ENCODE measurements around the gene PCAT7. TPM values are rescaled to one million over a fixed set of nuclear protein-coding genes. Genes with fewer than 3 reads are reported as not detected.

Gene PCAT7
- total and polyA plus RNA-seq, 9 of the 15 experiments (the other 6 are each of a cell fraction or from before 2014, with no cell fraction given) = 0.09 to 0.13 TPM; not detected in 7

DNA sequence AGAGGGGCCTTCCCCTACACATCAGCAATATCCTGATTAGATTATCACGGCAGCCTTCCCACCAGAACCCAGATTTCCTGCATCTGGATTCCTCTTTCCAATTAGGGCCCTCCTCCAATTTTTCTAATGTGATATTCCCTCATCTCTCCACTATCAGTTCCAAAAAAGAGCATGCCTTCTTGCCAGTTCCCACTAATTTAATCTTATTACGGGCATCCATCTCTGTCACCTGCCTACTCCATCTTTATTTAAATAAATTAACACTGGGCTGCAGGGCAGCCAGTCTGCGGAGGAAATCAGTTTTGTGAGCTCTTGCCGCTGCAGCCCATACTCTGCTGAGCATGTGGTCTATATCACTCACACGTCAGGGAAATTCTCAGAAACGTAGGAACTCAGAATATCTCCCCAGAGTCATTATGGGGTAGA is 55.3 kb downstream of the PCAT7 start:
- no peak overlapping the region for H3K4me3 ChIP-seq
- TF ChIP-seq SIRT6 (IDR thresholded peaks at IDR 0.05; ENCODE audit: low read depth, low read length) (no peak), ZNF311 (CRISPR knock-in tag; IDR thresholded peaks at IDR 0.05) (no peak), SUPT5H (IDR thresholded peaks at IDR 0.05) (no peak), PHTF2 (CRISPR knock-in tag; IDR thresholded peaks at IDR 0.05) (no peak), TGIF2 (CRISPR knock-in tag; IDR thresholded peaks at IDR 0.05) (no peak)
- TF ChIP-seq, protein P1, sequence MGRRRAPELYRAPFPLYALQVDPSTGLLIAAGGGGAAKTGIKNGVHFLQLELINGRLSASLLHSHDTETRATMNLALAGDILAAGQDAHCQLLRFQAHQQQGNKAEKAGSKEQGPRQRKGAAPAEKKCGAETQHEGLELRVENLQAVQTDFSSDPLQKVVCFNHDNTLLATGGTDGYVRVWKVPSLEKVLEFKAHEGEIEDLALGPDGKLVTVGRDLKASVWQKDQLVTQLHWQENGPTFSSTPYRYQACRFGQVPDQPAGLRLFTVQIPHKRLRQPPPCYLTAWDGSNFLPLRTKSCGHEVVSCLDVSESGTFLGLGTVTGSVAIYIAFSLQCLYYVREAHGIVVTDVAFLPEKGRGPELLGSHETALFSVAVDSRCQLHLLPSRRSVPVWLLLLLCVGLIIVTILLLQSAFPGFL (CRISPR knock-in tag; IDR thresholded peaks at IDR 0.05) = no peak
- TF ChIP-seq, protein P2, sequence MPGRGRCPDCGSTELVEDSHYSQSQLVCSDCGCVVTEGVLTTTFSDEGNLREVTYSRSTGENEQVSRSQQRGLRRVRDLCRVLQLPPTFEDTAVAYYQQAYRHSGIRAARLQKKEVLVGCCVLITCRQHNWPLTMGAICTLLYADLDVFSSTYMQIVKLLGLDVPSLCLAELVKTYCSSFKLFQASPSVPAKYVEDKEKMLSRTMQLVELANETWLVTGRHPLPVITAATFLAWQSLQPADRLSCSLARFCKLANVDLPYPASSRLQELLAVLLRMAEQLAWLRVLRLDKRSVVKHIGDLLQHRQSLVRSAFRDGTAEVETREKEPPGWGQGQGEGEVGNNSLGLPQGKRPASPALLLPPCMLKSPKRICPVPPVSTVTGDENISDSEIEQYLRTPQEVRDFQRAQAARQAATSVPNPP (IDR thresholded peaks at IDR 0.05; ENCODE audit: borderline replicate concordance, insufficient read depth, insufficient read length) = no peak
- TF ChIP-seq, protein P3, sequence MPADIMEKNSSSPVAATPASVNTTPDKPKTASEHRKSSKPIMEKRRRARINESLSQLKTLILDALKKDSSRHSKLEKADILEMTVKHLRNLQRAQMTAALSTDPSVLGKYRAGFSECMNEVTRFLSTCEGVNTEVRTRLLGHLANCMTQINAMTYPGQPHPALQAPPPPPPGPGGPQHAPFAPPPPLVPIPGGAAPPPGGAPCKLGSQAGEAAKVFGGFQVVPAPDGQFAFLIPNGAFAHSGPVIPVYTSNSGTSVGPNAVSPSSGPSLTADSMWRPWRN (IDR thresholded peaks at IDR 0.05; ENCODE audit: low read depth) = no peak
- no peak overlapping the region for H3K4me2 ChIP-seq (ENCODE audit: insufficient read depth, low read length)
- DNase-seq (ENCODE audit: extremely low read depth in 1 of 4, low spot score in 3 of 4) (no peak), FAIRE-seq (no peak), ATAC-seq (no peak)
- 0 out of 5 replicates have a peak, but pooled peaks cover 0 to 3% of the 10 kb centered on the region in 2 experiments for H3K4me1 ChIP-seq (replicated peaks in 1 of 2; ENCODE audit: control insufficient read depth in 2 of 2, insufficient read depth in 2 of 2, low read length in 2 of 2)
- no peak overlapping the region for H3K9ac ChIP-seq (ENCODE audit: insufficient read depth in 1 of 2, low read depth in 2 of 2, low read length in 2 of 2)
- 7% methylated on average over 6 of the region's 6 CpGs for WGBS (ENCODE audit: insufficient coverage, low coverage, missing lambda C conversion rate)
- peaks cover 25 to 70% of the 10 kb centered on the region in 2 experiments for H3K27me3 ChIP-seq (ENCODE audit: control insufficient read depth in 2 of 2, insufficient read depth in 2 of 2, low read length in 2 of 2)
- H3K9me3 ChIP-seq (replicated peaks; ENCODE audit: control insufficient read depth, insufficient read depth, low read depth, low read length) = no peaks in the 10 kb centered on the region
- ChIA-PET CTCF (ENCODE audit: low intra/inter-chr PET ratio) (no interaction called here), POLR2A (interaction anchor here (0.7 kb wide), 1 partner anchor 569 kb away, joined by 4 read pairs; no protein-coding TSS in a partner anchor)
- no peaks in the 10 kb centered on the region for H4K20me1 ChIP-seq (replicated peaks; ENCODE audit: control insufficient read depth, insufficient read depth, low read length)
- no peaks in the 10 kb centered on the region for H3K9me1 ChIP-seq (ENCODE audit: control insufficient read depth, insufficient read depth, low read length)
- in situ Hi-C loops (cut with MboI) = no loop called here
- no peak overlapping the region for H3K27ac ChIP-seq (ENCODE audit: extremely low read depth, low read depth, low read length)
- H3K36me3 ChIP-seq (ENCODE audit: control insufficient read depth, insufficient read depth, low read length) = no peaks in the 10 kb centered on the region
- no peak overlapping the region for H2AFZ ChIP-seq (ENCODE audit: low read depth, low read length)
- BruUV-seq (replicated peaks) = no TSS peak
- H3K79me2 ChIP-seq (ENCODE audit: control insufficient read depth, insufficient read depth, low read length) = no peaks in the 10 kb centered on the region
- intact Hi-C loops (cut with micrococcal nuclease) = no loop called here

Measured in K562 (cell line).